GM12875 (cell line): ENCODE measurements around the gene DSCAM.

Experiments used
- H3K4me3 ChIP-seq: one replicate; pipeline ENCODE4 v1.5.1; 2011; ENCODE audit warnings: low read depth, low read length, control low read depth
- TF ChIP-seq, protein P1 (sequence below): IDR thresholded peaks from 2 replicates; pipeline ENCODE4 v1.5.1; 2011; ENCODE audit warnings: low read depth, mild to moderate bottlenecking, control low read depth, inconsistent platforms, low read length, moderate library complexity, borderline replicate concordance; ENCODE audit not compliant: insufficient read depth

DSCAM gene

DNA sequence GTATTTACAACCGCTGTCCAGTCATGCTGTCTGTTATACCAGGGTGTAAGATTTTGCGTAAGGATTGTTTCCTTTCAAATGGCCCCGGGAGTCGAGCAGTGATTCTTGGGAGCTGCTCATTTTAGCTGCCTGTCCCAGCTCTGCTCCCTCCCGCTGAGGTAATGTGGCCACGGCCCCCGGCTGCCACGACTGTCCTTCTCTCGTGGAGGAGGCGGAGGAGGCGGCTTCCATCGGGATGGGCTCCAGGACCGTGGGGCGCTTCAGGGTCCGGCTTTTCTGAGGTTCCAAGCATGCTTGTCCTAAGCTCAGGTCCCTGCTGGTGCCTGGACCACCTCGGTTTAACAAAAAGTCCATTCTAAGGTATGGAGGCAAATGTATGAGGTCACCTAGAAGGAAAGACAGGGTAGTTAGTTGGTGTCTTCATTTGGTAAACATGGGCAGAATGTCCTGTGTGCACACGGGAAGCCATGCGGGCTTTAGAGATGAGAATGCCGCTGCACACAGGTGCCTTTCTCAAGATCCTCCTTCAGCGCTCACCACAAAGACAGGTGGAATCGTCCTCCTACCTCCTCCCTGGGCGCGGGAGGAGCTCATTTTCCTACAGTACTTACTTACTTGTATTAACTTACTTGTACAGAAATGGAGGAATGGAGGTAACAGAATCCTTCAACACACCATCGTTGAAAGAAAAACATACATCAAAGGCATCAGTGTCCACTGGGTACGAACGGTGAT, 833.8 kb downstream of the DSCAM start:
- no peak overlapping the region for H3K4me3 ChIP-seq
- TF ChIP-seq, protein P1, sequence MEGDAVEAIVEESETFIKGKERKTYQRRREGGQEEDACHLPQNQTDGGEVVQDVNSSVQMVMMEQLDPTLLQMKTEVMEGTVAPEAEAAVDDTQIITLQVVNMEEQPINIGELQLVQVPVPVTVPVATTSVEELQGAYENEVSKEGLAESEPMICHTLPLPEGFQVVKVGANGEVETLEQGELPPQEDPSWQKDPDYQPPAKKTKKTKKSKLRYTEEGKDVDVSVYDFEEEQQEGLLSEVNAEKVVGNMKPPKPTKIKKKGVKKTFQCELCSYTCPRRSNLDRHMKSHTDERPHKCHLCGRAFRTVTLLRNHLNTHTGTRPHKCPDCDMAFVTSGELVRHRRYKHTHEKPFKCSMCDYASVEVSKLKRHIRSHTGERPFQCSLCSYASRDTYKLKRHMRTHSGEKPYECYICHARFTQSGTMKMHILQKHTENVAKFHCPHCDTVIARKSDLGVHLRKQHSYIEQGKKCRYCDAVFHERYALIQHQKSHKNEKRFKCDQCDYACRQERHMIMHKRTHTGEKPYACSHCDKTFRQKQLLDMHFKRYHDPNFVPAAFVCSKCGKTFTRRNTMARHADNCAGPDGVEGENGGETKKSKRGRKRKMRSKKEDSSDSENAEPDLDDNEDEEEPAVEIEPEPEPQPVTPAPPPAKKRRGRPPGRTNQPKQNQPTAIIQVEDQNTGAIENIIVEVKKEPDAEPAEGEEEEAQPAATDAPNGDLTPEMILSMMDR = no peak

DNA sequence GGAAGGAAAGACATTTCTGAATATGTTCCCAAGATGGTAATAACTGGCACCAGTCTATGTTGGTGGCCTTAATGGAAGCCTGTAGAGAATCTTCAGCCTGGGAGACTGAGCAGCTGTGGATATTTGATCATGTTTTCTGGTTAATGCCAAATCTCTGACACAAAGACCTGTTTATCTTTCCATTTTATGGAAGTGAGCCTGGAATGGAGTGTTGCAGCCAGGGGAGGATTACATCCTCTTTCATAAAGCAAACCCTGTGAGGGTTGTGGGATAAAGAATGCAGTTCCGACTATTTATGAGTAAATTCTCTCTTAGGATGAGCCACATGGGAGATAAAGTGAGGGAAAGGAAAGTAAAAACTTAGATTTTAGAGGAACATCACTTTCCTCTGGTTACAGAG, 835.6 kb downstream of the DSCAM start:
- no peak overlapping the region for H3K4me3 ChIP-seq
- TF ChIP-seq, protein P1 = no peak

DNA sequence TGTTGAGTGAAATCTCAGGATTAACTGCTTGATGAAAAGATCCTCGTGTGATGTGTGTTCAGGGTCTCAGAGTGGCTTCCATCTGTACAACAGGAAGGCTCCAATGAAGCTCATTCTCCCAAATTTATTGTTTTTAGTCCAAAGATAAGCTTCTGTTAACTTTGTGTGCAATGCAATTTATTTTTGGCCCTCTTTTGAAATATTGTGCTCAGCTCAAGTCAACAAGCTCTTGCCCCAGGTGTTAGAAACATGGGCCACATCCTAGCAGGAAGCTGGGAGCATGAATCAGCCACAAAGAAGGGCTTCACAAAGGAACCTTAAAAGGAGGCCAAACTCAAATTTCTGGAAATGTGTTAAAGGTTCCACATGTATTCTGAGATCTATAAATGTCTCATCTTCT, 844.0 kb downstream of the DSCAM start:
- H3K4me3 ChIP-seq = no peak overlapping the region
- TF ChIP-seq, protein P1 = no peak

DNA sequence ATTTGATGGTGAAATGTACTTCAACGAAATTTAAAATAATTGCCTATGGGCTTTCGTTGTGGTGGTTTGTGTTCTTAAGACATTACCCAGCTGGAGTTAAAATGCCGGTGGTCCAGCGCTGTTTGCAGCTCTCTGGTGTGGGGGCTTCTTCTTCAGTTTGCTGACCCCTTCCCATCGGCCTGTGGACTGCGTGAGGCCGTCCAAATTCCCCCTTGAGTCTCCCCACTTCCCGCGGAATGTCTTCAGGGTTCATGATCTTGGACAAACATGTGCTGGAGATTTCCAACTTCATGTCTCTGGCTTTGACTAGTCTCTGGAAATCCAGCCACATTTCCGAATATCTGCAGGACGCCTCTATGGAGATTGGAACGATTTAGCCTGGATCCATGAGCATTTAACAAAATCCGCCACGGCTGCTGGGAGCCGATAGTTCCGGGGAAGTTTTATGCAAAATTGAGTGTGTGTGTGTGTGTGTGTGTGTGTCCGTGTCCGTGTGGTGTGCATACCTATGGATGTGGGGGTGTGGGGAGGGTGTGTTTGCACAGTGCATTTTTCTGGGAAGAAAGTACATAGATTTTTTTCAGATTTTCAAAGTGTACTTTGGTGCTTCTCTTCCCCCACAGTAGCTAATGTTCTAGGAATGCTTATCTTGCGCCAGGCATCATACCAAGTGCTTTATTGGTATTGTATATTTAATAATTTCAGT, 862.5 kb downstream of the DSCAM start:
- H3K4me3 ChIP-seq = no peak overlapping the region
- TF ChIP-seq, protein P1 = no peak

DNA sequence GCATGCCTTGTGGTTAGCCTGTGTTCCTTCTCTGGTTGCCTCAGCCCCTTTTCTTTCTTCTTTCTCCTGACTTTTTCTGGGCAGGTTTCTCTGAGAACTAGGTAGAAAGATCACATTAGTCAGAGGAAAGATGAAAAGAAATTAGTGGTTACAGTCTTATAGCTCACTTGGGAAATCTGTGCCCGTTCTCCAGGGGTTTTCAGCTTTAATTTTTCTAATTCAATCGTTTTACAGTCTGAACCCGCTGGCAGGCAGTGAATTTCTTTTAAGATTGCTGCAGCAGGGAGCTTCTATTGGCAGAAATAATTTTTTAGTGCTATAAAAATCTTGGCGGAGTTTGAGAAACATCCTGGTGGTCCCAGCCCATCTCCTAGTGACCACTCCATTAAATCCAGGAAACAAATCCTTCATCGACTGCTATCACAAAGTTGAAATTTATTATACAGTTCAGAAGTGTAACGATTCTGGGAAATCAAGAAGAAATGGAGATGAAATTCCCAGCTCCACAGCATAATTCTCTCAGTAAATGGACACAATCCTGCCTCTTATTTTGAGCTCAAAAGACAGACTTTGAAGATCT, 866.6 kb downstream of the DSCAM start:
- TF ChIP-seq, protein P1 = no peak
- no peak overlapping the region for H3K4me3 ChIP-seq

DNA sequence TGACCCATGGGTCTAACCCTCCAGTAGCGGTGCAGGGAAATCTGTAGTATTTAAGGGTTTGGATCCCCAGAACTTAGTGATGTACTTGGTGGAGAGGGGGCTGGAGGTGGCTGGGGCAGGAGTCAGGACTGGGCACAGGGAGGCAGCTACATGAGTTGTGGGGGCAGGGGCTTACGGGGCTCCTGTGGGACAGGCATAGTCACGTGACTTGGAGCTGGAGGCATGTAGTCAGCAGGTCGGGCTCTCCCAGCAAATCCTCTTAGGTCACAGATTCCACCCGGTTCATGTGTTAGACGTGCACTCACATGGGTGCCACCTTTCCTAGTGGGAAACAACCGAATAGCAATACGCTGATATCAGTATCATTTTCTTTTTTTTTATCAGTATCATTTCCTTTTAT, 867.6 kb downstream of the DSCAM start:
- TF ChIP-seq, protein P1 = no peak
- no peak overlapping the region for H3K4me3 ChIP-seq

DNA sequence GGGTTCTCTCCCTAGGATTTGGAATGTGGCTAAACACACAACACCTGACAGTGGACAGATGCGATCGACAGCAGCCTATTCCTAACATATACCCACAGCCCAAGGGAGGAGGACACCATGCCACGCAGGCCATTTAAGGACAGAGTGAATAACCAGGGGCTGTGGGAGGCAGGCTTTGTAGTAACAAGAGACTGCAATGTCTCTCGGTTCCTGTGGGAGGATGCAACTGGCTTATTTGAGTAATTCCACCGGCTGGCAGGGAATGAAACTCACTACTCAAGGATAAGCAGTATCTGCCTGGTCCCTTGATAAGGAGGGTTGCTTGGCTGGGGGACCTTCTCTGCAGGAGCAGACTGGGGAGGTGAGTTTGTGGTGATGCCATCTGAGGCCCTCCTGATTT, 870.2 kb downstream of the DSCAM start:
- TF ChIP-seq, protein P1 = no peak

More for the DNA sequence above, 870.2 kb downstream of the DSCAM start:
- H3K4me3 ChIP-seq = no peak overlapping the region
